Chondrocyte (in vitro differentiated cells): ENCODE data around the gene TBCEL. TPM values are rescaled to one million over a fixed set of nuclear protein-coding genes. Genes with fewer than 3 reads are reported as not detected.

Experiments used
- DNase-seq: peaks from one replicate; pipeline ENCODE4 v3.0.0; 2021; ENCODE audit warnings: mixed read lengths, low spot score
- H3K27ac Mint-ChIP-seq: one replicate; pipeline ENCODE4 v1.8.0; 2021; ENCODE audit warnings: mild to moderate bottlenecking, moderate library complexity, mixed read lengths; ENCODE audit not compliant: unreplicated experiment
- H3K27me3 Mint-ChIP-seq: 2 replicates; pipeline ENCODE4 v1.8.0; 2021; ENCODE audit warnings: low read depth, mixed read lengths
- H3K36me3 Mint-ChIP-seq: 2 replicates; pipeline ENCODE4 v1.8.0; 2021; ENCODE audit warnings: low read depth, mixed read lengths
- H3K4me1 Mint-ChIP-seq: 2 replicates; pipeline ENCODE4 v1.8.0; 2021; ENCODE audit warnings: low read depth, mild to moderate bottlenecking, mixed read lengths
- H3K4me3 Mint-ChIP-seq: one replicate; pipeline ENCODE4 v1.8.0; 2021; ENCODE audit warnings: mild to moderate bottlenecking, moderate library complexity, mixed read lengths; ENCODE audit not compliant: unreplicated experiment
- H3K9me3 Mint-ChIP-seq: 2 replicates; pipeline ENCODE4 v1.8.0; 2021; ENCODE audit warnings: low read depth, mixed read lengths
- total RNA-seq: library from RNA; stranded (reverse); gene quantifications from 3 replicates; pipeline ENCODE4 v1.2.1, GENCODE V29; 2021
- TF ChIP-seq, protein P1 (sequence below): fragments of 200-600 bp; sonication (generic); IDR thresholded peaks from 2 replicates; pipeline ENCODE4 v1.5.0; 2021; ENCODE audit warnings: antibody characterized with exemption, mild to moderate bottlenecking, moderate library complexity

Gene TBCEL
- total RNA-seq, 1 donor from 2014 or later = 29.6 TPM

GRCh38 chr11:121104312-121104762, 80.4 kb downstream of the TBCEL start:
- DNase-seq = no peak
- H3K36me3 Mint-ChIP-seq = no peaks in the 10 kb centered on the region
- H3K9me3 Mint-ChIP-seq = no peaks in the 10 kb centered on the region
- H3K27me3 Mint-ChIP-seq = no peaks in the 10 kb centered on the region
- H3K27ac Mint-ChIP-seq = no peak overlapping the region
- TF ChIP-seq, protein P1, sequence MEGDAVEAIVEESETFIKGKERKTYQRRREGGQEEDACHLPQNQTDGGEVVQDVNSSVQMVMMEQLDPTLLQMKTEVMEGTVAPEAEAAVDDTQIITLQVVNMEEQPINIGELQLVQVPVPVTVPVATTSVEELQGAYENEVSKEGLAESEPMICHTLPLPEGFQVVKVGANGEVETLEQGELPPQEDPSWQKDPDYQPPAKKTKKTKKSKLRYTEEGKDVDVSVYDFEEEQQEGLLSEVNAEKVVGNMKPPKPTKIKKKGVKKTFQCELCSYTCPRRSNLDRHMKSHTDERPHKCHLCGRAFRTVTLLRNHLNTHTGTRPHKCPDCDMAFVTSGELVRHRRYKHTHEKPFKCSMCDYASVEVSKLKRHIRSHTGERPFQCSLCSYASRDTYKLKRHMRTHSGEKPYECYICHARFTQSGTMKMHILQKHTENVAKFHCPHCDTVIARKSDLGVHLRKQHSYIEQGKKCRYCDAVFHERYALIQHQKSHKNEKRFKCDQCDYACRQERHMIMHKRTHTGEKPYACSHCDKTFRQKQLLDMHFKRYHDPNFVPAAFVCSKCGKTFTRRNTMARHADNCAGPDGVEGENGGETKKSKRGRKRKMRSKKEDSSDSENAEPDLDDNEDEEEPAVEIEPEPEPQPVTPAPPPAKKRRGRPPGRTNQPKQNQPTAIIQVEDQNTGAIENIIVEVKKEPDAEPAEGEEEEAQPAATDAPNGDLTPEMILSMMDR = peak; percentile 15
- no peak overlapping the region for H3K4me3 Mint-ChIP-seq
- peaks cover 8% of the 10 kb centered on the region for H3K4me1 Mint-ChIP-seq

DNA sequence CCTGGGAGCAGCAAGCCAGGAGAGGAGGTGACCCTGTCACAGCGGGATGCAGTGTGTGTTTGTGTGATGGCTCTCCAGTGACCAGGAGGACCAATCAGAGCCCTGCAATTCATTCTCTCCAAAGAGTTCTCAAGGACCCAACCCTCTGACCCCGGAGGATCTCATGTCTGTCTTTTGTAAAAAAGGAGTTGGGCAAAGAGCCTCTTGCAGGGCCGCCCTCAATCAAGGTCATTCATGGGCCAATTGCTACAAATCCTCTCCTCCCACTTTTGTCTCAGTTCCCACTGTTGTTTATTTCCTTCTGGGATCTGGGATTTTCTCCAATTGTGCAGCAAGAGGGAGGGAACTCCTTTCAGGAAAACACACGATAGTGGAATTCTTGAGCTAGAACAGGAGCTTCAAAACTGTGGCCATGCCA, 81.2 kb downstream of the TBCEL start:
- Mint-ChIP-seq H3K27me3 (no peaks in the 10 kb centered on the region), H3K36me3 (no peaks in the 10 kb centered on the region), H3K27ac (no peak overlapping the region), H3K4me3 (no peak overlapping the region), H3K9me3 (no peaks in the 10 kb centered on the region), H3K4me1 (peaks cover under 1% of the 10 kb centered on the region)
- DNase-seq = no peak
- TF ChIP-seq, protein P1 = no peak

- H3K4me1 Mint-ChIP-seq = no peaks in the 10 kb centered on the region
- H3K27ac Mint-ChIP-seq = no peak overlapping the region
- no peak for DNase-seq
- TF ChIP-seq, protein P1 = no peak
- H3K4me3 Mint-ChIP-seq = no peak overlapping the region
- H3K27me3 Mint-ChIP-seq = no peaks in the 10 kb centered on the region
- H3K9me3 Mint-ChIP-seq = no peaks in the 10 kb centered on the region
- no peaks in the 10 kb centered on the region for H3K36me3 Mint-ChIP-seq
Observed at GRCh38 chr11:121105481-121106195, 81.7 kb downstream of the TBCEL start.

DNA sequence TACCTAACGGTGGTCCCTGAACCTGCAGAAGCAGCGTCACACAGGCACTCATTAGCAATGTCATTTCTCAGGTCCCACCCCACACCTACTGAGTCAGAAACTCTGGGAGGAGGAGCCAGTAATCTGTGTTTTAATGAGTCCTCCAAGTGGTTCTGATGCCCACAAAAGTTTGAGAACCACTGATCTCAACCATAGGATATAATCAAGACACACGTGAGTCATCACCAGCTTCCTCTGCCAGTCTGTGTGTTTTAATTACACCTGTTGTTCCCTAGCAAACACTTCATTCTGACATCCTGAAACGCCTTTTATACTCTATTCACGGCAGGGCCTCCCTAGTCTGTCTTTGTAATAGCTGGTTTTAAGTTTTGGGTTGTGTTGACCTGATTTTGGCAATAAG, 82.9 kb downstream of the TBCEL start:
- no peaks in the 10 kb centered on the region for H3K36me3 Mint-ChIP-seq

GRCh38 chr11:121108413-121108812, 84.5 kb downstream of the TBCEL start:
- H3K27ac Mint-ChIP-seq = no peak overlapping the region
- peaks cover 7% of the 10 kb centered on the region for H3K27me3 Mint-ChIP-seq
- TF ChIP-seq, protein P1 = no peak
- no peaks in the 10 kb centered on the region for H3K9me3 Mint-ChIP-seq
- no peak for DNase-seq
- H3K36me3 Mint-ChIP-seq = no peaks in the 10 kb centered on the region
- peaks cover 5% of the 10 kb centered on the region for H3K4me1 Mint-ChIP-seq
- H3K4me3 Mint-ChIP-seq = no peak overlapping the region

More for the DNA sequence above, 82.9 kb downstream of the TBCEL start:
- H3K27ac Mint-ChIP-seq = no peak overlapping the region
- no peak for DNase-seq
- no peaks in the 10 kb centered on the region for H3K4me1 Mint-ChIP-seq
- H3K27me3 Mint-ChIP-seq = peaks cover 5% of the 10 kb centered on the region
- TF ChIP-seq, protein P1 = no peak
- no peak overlapping the region for H3K4me3 Mint-ChIP-seq
- no peaks in the 10 kb centered on the region for H3K9me3 Mint-ChIP-seq
